ENCODE measurements around the gene YAP1. TPM values are rescaled to one million over a fixed set of nuclear protein-coding genes. Genes with fewer than 3 reads are reported as not detected.
"Not testable (repeated sequence)": the region's sequence is repeated elsewhere in the genome, so short reads cannot be mapped to it uniquely, and the experiment has no call there.

The YAP1 gene
- total RNA-seq, 2 donors from 2014 or later, result 0.22 to 0.63 TPM

- DNase-seq, result no peak
- H3K4me3 Mint-ChIP-seq, result no peak overlapping the region
- no peak overlapping the region for H3K27ac Mint-ChIP-seq
- no peak for ATAC-seq (replicated peaks in 1 of 2)
- no peaks in the 10 kb centered on the region for H3K36me3 Mint-ChIP-seq (ENCODE audit: insufficient read depth in 2 of 2)
- H3K4me1 Mint-ChIP-seq (ENCODE audit: low read depth), result no peaks in the 10 kb centered on the region
- no peaks in the 10 kb centered on the region for H3K9me3 Mint-ChIP-seq
- no peaks in the 10 kb centered on the region for H3K27me3 Mint-ChIP-seq (ENCODE audit: low read depth)
Observed at GRCh38 chr11:102253020-102253715, 142.9 kb downstream of the YAP1 start.

DNA sequence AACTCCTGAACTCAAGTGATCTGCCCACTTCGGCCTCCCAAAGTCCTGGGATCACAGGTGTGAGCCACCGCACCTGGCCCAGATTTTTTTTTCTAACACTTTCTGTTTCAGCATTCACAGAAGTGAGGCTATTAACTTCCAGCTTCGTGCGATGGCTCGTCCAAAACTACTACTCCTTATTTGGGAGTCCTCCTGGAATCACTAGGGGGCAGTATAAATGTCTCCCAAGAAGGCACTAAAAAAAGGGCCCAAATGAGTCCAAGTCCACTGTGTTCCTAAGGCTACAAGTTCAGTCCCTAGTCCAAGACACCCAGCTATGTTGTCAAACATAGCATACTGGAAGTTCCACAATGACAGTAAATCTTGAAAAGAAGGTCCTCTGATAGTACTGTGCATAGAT lies 143.8 kb downstream of the YAP1 start:
- ATAC-seq (replicated peaks in 1 of 2) (no peak), DNase-seq (no peak)
- Mint-ChIP-seq H3K4me1 (ENCODE audit: low read depth) (no peaks in the 10 kb centered on the region), H3K36me3 (ENCODE audit: insufficient read depth in 2 of 2) (no peaks in the 10 kb centered on the region), H3K27ac (no peak overlapping the region), H3K4me3 (no peak overlapping the region), H3K9me3 (no peaks in the 10 kb centered on the region), H3K27me3 (ENCODE audit: low read depth) (no peaks in the 10 kb centered on the region)

- Mint-ChIP-seq H3K4me1 (ENCODE audit: low read depth) (no peaks in the 10 kb centered on the region), H3K9me3 (no peaks in the 10 kb centered on the region), H3K27me3 (ENCODE audit: low read depth) (no peaks in the 10 kb centered on the region), H3K27ac (no peak overlapping the region), H3K4me3 (no peak overlapping the region), H3K36me3 (ENCODE audit: insufficient read depth in 2 of 2) (no peaks in the 10 kb centered on the region)
- DNase-seq, result no peak
- no peak for ATAC-seq (replicated peaks in 1 of 2)
Observed at GRCh38 chr11:102256251-102256650, 146.0 kb downstream of the YAP1 start.

DNA sequence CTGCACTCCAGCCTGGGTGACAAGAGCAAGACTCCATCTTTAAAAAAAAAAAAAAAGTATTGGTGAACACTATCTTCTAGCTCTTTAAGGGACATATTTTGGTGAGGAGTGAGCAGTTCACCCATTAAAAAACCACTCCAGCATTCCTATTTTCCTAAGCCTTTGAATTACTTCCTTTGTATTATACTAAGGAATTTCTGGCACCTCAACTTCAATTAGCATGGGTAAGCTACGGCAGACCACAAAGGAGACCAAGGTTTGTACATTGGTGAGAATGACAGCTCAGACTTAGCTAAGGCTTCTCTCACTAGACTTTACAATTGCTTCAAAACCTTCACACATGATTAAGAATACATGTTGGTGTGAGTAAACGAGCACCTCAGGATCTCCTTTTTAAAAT lies 150.0 kb downstream of the YAP1 start:
- H3K36me3 Mint-ChIP-seq (ENCODE audit: insufficient read depth in 2 of 2), result no peaks in the 10 kb centered on the region
- H3K4me3 Mint-ChIP-seq, result no peak overlapping the region
- DNase-seq, result no peak
- H3K27me3 Mint-ChIP-seq (ENCODE audit: low read depth), result no peaks in the 10 kb centered on the region
- no peak for ATAC-seq (replicated peaks in 1 of 2)
- no peak overlapping the region for H3K27ac Mint-ChIP-seq
- H3K4me1 Mint-ChIP-seq (ENCODE audit: low read depth), result no peaks in the 10 kb centered on the region
- no peaks in the 10 kb centered on the region for H3K9me3 Mint-ChIP-seq

DNA sequence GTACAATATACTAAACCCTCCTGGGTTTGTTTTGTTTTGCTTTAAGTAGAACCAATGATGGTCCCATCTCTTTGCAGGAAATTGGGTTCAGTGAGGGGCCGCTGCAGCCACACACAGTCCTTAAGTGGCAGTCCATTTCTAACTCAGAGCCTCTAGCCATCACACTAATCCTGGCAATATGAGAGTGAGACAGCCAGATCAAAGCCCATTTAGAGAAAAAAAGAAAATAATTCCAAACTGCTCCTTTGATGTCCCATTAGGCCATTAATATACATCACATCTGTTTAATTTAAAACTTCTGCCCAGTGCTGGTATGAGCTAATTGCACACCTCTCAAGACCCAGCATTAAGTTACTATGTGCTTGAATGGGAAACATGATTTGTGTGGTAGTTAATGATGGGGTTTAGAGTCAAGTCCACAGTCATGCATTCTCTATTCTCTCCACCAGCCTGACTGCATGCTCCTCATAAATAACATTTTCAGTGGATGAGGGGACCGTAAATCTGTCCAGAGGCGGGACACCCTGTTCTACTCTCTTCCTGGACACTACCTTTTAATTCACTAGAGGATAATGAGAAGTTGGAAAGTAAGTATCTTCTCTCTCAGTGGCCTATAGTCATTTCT lies 153.2 kb downstream of the YAP1 start:
- Mint-ChIP-seq H3K4me3 (no peak overlapping the region), H3K4me1 (ENCODE audit: low read depth) (peaks cover 9% of the 10 kb centered on the region), H3K36me3 (ENCODE audit: insufficient read depth in 2 of 2) (no peaks in the 10 kb centered on the region), H3K27ac (no peak overlapping the region), H3K9me3 (no peaks in the 10 kb centered on the region), H3K27me3 (ENCODE audit: low read depth) (peaks cover 8% of the 10 kb centered on the region)
- no peak for DNase-seq
- ATAC-seq (replicated peaks in 1 of 2), result no peak

DNA sequence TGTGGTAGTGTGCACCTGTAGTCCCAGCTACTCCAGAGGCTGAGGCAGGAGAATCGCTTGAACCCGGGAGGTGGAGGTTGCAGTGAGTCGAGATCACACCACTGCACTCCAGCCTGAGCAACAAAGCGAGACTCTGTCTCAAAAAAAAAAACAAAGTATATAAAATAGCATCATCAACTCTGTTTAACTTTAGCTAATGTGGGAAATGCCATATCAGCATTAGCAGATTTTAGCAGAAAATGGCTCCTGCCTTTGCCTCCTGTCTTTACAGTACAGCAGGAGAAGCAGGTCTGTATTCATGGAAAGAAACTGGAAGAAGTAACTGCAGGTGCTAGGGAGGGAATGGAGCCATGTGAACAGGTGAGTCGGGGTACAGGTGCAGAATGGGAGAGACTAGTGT lies 154.5 kb downstream of the YAP1 start:
- H3K27ac Mint-ChIP-seq; H3K36me3 Mint-ChIP-seq (ENCODE audit: insufficient read depth in 2 of 2); H3K4me3 Mint-ChIP-seq; DNase-seq; ATAC-seq (replicated peaks in 1 of 2); H3K9me3 Mint-ChIP-seq: not testable (repeated sequence)
- Mint-ChIP-seq H3K4me1 (ENCODE audit: low read depth) (peaks cover 22% of the 10 kb centered on the region), H3K27me3 (ENCODE audit: low read depth) (peaks cover 16% of the 10 kb centered on the region)

- no peak overlapping the region for H3K4me3 Mint-ChIP-seq
- ATAC-seq (replicated peaks in 1 of 2), result no peak
Observed at GRCh38 chr11:102266099-102266498, 155.9 kb downstream of the YAP1 start.

DNA sequence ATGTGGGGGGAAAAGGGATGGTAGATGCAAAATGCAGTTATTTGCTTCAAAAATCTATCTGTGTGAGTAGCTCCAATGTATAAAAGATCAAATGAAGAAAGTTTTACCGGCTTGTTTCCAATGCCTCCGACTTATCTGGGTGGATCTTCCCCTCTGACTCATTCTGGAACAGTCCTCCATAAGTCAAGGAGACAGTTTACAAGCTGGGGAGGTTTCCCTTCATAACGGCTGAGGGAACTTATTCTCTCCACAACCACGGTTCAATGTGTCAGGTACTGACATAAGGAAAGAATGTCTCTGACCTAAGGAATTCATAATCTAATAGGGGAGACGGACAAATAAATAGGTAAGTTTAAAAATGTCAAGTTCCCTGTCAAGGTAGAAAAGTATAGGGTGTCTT lies 157.4 kb downstream of the YAP1 start:
- Mint-ChIP-seq H3K4me1 (ENCODE audit: low read depth) (peaks cover 37% of the 10 kb centered on the region), H3K27me3 (ENCODE audit: low read depth) (peaks cover 22% of the 10 kb centered on the region), H3K36me3 (ENCODE audit: insufficient read depth in 2 of 2) (no peaks in the 10 kb centered on the region), H3K9me3 (no peaks in the 10 kb centered on the region), H3K4me3 (peak overlapping the region; percentile 56 to 81), H3K27ac (no peak overlapping the region)
- ATAC-seq (replicated peaks in 1 of 2) (no peak), DNase-seq (no peak)

More at GRCh38 chr11:102266099-102266498, 155.9 kb downstream of the YAP1 start:
- Mint-ChIP-seq H3K27ac (no peak overlapping the region), H3K27me3 (ENCODE audit: low read depth) (peaks cover 16% of the 10 kb centered on the region), H3K9me3 (no peaks in the 10 kb centered on the region), H3K36me3 (ENCODE audit: insufficient read depth in 2 of 2) (no peaks in the 10 kb centered on the region), H3K4me1 (ENCODE audit: low read depth) (peaks cover 32% of the 10 kb centered on the region)
- no peak for DNase-seq

DNA sequence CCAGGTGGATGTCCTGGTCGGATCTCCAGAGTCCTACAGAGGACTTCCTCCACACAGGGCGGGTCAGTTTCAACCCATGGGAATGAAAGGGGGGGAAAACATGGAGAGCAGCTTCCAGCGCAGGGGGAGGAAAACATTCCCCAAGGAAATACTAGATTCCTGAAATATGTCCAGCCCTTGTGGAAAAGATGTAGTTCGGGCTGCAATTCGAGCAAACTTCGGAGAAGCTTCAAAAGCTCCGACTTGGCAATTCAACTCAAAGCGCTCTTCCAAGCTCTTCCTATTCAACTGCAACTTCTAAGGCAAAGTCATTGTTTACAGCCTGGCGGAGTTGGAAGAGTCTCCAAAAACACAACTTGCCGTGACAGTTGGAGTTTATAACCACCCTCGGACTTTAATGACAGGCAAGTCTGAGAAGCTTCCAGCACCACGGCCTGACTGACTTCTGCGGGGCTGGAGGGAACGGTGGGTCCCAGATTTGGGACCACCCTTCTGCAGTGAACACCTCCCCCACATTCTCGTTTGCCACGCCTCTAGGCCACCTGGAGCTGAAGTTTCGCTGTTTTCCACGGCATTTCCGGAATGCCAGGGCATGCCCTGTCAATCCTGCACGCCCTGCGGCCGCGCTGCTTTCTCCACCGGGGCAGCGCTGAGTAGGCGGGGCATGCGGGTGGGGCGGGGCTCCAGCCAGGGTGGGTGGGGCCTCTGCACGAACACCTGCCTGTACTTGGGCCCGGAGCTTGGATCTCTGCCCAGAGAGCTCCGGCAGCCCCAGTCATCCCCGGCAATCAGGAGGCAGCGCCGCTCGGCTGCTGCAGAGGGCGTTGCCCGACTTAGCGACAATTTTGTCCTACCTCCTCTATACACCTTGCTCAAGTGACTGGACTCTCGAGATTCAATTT lies 158.1 kb downstream of the YAP1 start:
- ATAC-seq (replicated peaks in 1 of 2) (peak; percentile 99), DNase-seq (peak; percentile 82 to 86)
- H3K4me1 Mint-ChIP-seq (ENCODE audit: low read depth), result peaks cover 39% of the 10 kb centered on the region
- peaks cover 23% of the 10 kb centered on the region for H3K27me3 Mint-ChIP-seq (ENCODE audit: low read depth)
- peak overlapping the region; percentile 38 for H3K27ac Mint-ChIP-seq
- no peaks in the 10 kb centered on the region for H3K36me3 Mint-ChIP-seq (ENCODE audit: insufficient read depth in 2 of 2)
- H3K4me3 Mint-ChIP-seq, result peak overlapping the region; percentile 81 to 90
- H3K9me3 Mint-ChIP-seq, result no peaks in the 10 kb centered on the region

DNA sequence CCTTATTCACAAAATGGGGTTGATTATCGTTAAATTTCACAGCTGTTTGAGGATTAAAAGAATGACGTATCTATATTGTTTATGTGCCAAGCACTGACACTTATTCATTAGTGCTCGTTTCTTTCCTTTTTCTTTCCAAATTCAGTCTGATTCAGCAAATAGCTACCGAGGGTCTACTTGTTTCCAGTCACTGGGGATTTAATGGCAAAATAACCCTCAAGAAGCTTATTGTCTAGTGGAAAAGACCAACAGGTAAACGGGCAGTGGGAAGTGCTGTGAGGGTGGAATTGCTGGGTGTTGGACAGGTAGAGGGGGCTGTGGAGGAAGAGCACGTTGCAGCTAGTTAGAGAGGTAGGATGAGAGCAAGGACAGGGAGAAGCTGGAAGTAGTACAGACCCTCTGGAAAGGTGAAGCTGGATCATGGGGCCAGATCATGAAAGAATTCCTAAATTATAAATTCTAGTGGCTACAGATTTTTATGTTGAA lies 158.8 kb downstream of the YAP1 start:
- no peaks in the 10 kb centered on the region for H3K36me3 Mint-ChIP-seq (ENCODE audit: insufficient read depth in 2 of 2)
- H3K27ac Mint-ChIP-seq, result peak overlapping the region; percentile 38
- peaks cover 23% of the 10 kb centered on the region for H3K27me3 Mint-ChIP-seq (ENCODE audit: low read depth)
- peak overlapping the region; percentile 81 to 90 for H3K4me3 Mint-ChIP-seq
- DNase-seq (no peak), ATAC-seq (replicated peaks in 1 of 2) (no peak)
- H3K4me1 Mint-ChIP-seq (ENCODE audit: low read depth), result peaks cover 39% of the 10 kb centered on the region
- H3K9me3 Mint-ChIP-seq, result no peaks in the 10 kb centered on the region

DNA sequence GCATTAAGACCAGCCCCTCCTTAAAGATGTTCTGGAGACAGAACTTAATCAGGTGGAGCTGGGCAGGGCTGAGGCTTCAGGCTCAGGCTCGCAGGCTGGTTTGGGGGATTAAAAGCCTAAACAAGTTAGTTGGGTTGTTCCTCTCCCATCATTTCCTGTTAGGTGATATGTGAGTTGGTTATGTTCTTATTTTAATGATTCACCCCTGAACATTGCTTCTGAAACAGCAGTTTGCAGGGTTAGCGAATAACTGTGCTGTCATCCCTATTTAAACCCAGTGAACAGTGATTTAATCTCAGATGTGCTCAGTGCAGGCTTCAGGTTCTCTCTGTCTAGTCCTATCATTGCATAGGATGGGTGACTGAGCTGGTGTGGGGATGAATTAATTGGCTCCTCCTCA lies 159.7 kb downstream of the YAP1 start:
- DNase-seq (no peak), ATAC-seq (replicated peaks in 1 of 2) (peak; percentile 24 to 40)
- peaks cover 23% of the 10 kb centered on the region for H3K27me3 Mint-ChIP-seq (ENCODE audit: low read depth)
- H3K4me3 Mint-ChIP-seq, result peak overlapping the region in 1 of 2 donors; percentile 90
- H3K36me3 Mint-ChIP-seq (ENCODE audit: insufficient read depth in 2 of 2), result no peaks in the 10 kb centered on the region
- H3K27ac Mint-ChIP-seq, result no peak overlapping the region
- no peaks in the 10 kb centered on the region for H3K9me3 Mint-ChIP-seq
- peaks cover 39% of the 10 kb centered on the region for H3K4me1 Mint-ChIP-seq (ENCODE audit: low read depth)

GRCh38 chr11:102272047-102272824 lies 162.0 kb downstream of the YAP1 start:
- Mint-ChIP-seq H3K4me1 (ENCODE audit: low read depth) (peaks cover 39% of the 10 kb centered on the region), H3K36me3 (ENCODE audit: insufficient read depth in 2 of 2) (peaks cover 0 to 2% of the 10 kb centered on the region in 2 donors), H3K27ac (no peak overlapping the region), H3K27me3 (ENCODE audit: low read depth) (peaks cover 23% of the 10 kb centered on the region), H3K4me3 (no peak overlapping the region), H3K9me3 (no peaks in the 10 kb centered on the region)
- ATAC-seq (replicated peaks in 1 of 2) (no peak), DNase-seq (no peak)

Measured in activated T-cell treated with anti-CD3 and anti-CD28 coated beads, Interleukin-2, amount 50 U/mL, for 72 hours (primary cell).